Mesenchymal stem cell (in vitro differentiated cells and primary cell): ENCODE measurements around the gene PRKCA.

Experiments
- DNase-seq: peaks from one replicate; pipeline ENCODE4 v3.0.0-alpha.2; 2013
- H2AFZ ChIP-seq: one replicate; pipeline ENCODE4 v1.6.1; 2013; ENCODE audit warnings: low read depth, mild to moderate bottlenecking, control low read depth, inconsistent platforms, low read length, moderate library complexity
- H2AK5ac ChIP-seq: 2 replicates; pipeline ENCODE4 v1.6.1; 2013; ENCODE audit warnings: low read length, moderate library complexity, mild to moderate bottlenecking, inconsistent platforms; ENCODE audit not compliant: severe bottlenecking
- H2BK120ac ChIP-seq: one replicate; pipeline ENCODE4 v1.6.1; 2013; ENCODE audit warnings: low read depth, mild to moderate bottlenecking, inconsistent platforms, low read length, moderate library complexity
- H2BK12ac ChIP-seq, 2 experiments: one replicate each; pipeline ENCODE4 v1.6.1; 2013; ENCODE audit warnings: inconsistent platforms in 2 of 2, low read length in 2 of 2, mild to moderate bottlenecking in 2 of 2, moderate library complexity in 2 of 2, control low read depth in 1 of 2
- H2BK15ac ChIP-seq: one replicate; pipeline ENCODE4 v1.6.1; 2013; ENCODE audit warnings: mild to moderate bottlenecking, low read depth, inconsistent platforms; ENCODE audit not compliant: poor library complexity, severe bottlenecking
- H2BK5ac ChIP-seq: 2 replicates; pipeline ENCODE4 v1.6.1; 2013; ENCODE audit warnings: low read depth, mild to moderate bottlenecking, low read length, control low read depth, inconsistent platforms; ENCODE audit not compliant: poor library complexity, severe bottlenecking
- H3K14ac ChIP-seq, 2 experiments: one replicate each; pipeline ENCODE4 v1.6.1; 2013; ENCODE audit warnings: inconsistent platforms in 2 of 2, low read length in 2 of 2, control low read depth in 1 of 2, mild to moderate bottlenecking in 1 of 2, moderate library complexity in 1 of 2
- H3K18ac ChIP-seq, 2 experiments: one replicate each; pipeline ENCODE4 v1.6.1; 2013; ENCODE audit warnings: inconsistent platforms in 2 of 2, low read length in 2 of 2, control low read depth in 1 of 2, low read depth in 1 of 2, mild to moderate bottlenecking in 1 of 2
- H3K23ac ChIP-seq, 2 experiments: one replicate each; pipeline ENCODE4 v1.6.1; 2013; ENCODE audit warnings: inconsistent platforms in 2 of 2, low read length in 2 of 2, mild to moderate bottlenecking in 2 of 2, moderate library complexity in 2 of 2, control low read depth in 1 of 2
- H3K27ac ChIP-seq: 2 replicates; pipeline ENCODE4 v1.5.1; 2013; ENCODE audit warnings: mild to moderate bottlenecking, moderate library complexity, low read length, control low read depth, inconsistent platforms; ENCODE audit not compliant: poor library complexity, severe bottlenecking
- H3K27me3 ChIP-seq, 2 experiments: 2 replicates each; pipeline versions ENCODE4 v1.6.1 to v1.7.0; 2013; ENCODE audit warnings: low read length in 2 of 2, mild to moderate bottlenecking in 2 of 2, moderate library complexity in 2 of 2, control low read depth in 1 of 2, inconsistent platforms in 1 of 2; ENCODE audit not compliant: control insufficient read depth in 1 of 2, insufficient read depth in 1 of 2
- H3K36me3 ChIP-seq, 2 experiments: 2 replicates each; pipeline versions ENCODE4 v1.6.1 to v1.7.0; 2013; ENCODE audit warnings: low read length in 2 of 2, control low read depth in 1 of 2, inconsistent platforms in 1 of 2, low read depth in 1 of 2, mild to moderate bottlenecking in 1 of 2; ENCODE audit not compliant: insufficient read depth in 2 of 2, control insufficient read depth in 1 of 2
- H3K4ac ChIP-seq, 2 experiments: one replicate each; pipeline ENCODE4 v1.6.1; 2013; ENCODE audit warnings: inconsistent platforms in 2 of 2, low read length in 2 of 2, mild to moderate bottlenecking in 2 of 2, moderate library complexity in 2 of 2, control low read depth in 1 of 2, low read depth in 1 of 2
- H3K4me1 ChIP-seq: 2 replicates; pipeline ENCODE4 v1.6.1; 2013; ENCODE audit warnings: low read depth, low read length, control low read depth; ENCODE audit not compliant: control insufficient read depth, insufficient read depth
- H3K4me2 ChIP-seq: 2 replicates; pipeline ENCODE4 v1.6.1; 2013; ENCODE audit warnings: low read length, mild to moderate bottlenecking, inconsistent platforms; ENCODE audit not compliant: poor library complexity, severe bottlenecking
- H3K4me3 ChIP-seq, 2 experiments: 2 replicates each; pipeline versions ENCODE4 v1.5.1 to v1.7.0; 2013; ENCODE audit warnings: low read length in 2 of 2, mild to moderate bottlenecking in 2 of 2, control low read depth in 1 of 2, low read depth in 1 of 2; ENCODE audit not compliant: insufficient read depth in 1 of 2
- H3K79me1 ChIP-seq: replicated peaks from 2 replicates; pipeline ENCODE4 v1.6.1; 2013; ENCODE audit warnings: mild to moderate bottlenecking, control low read depth, low read length, inconsistent platforms; ENCODE audit not compliant: poor library complexity, severe bottlenecking
- H3K9ac ChIP-seq: 2 replicates; pipeline ENCODE4 v1.7.0; 2013; ENCODE audit warnings: mild to moderate bottlenecking, low read length, moderate library complexity
- H3K9me3 ChIP-seq: 2 replicates; pipeline ENCODE4 v1.7.0; 2013; ENCODE audit warnings: mild to moderate bottlenecking, low read length; ENCODE audit not compliant: control insufficient read depth
- H4K8ac ChIP-seq: one replicate; pipeline ENCODE4 v1.6.1; 2013; ENCODE audit warnings: inconsistent platforms, mild to moderate bottlenecking, low read length, moderate library complexity
- H4K91ac ChIP-seq: one replicate; pipeline ENCODE4 v1.6.1; 2013; ENCODE audit warnings: mild to moderate bottlenecking, low read length, inconsistent platforms
- WGBS: methylation state at CpG from one replicate; pipeline ENCODE4 v1.1.7; 2013; ENCODE audit warnings: mixed read lengths; 5-methylcytosine and 5-hydroxymethylcytosine counted together

The PRKCA gene

DNA sequence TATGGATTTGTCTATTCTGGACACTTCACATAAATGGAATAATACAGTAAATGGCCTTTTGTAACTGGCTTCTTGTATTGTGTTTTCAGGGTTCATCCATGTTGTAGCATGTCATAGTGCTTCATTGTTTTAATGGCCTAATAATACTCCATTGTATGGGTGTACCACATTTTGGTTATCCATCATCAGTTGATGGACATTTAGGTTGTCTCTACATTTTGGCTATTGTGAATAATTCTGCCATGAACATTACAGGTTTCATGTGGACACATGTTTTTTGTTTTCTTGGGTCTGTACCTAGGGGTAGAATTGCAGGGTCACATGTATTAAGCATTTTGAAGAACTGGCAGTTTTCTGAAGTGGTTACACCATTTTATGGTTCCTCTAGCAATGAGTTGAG, 309.0 kb downstream of the PRKCA start:
- no peak overlapping the region for H3K9ac ChIP-seq
- H3K23ac ChIP-seq: no peak overlapping the region
- H3K27me3 ChIP-seq: no peaks in the 10 kb centered on the region
- no peak overlapping the region for H3K4me3 ChIP-seq
- DNase-seq: no peak
- no peak overlapping the region for H2AK5ac ChIP-seq
- no peak overlapping the region for H2AFZ ChIP-seq
- no peak overlapping the region for H3K14ac ChIP-seq
- H3K18ac ChIP-seq: no peak overlapping the region
- H2BK12ac ChIP-seq: no peak overlapping the region
- H3K79me1 ChIP-seq: peaks cover 36% of the 10 kb centered on the region
- peaks cover 4% of the 10 kb centered on the region for H3K9me3 ChIP-seq
- H2BK15ac ChIP-seq: no peak overlapping the region
- no peak overlapping the region for H3K27ac ChIP-seq
- no peak overlapping the region for H3K4me2 ChIP-seq
- H4K91ac ChIP-seq: no peak overlapping the region
- H2BK5ac ChIP-seq: no peak overlapping the region
- peaks cover 2% of the 10 kb centered on the region for H3K4me1 ChIP-seq
- no peak overlapping the region for H2BK120ac ChIP-seq
- H3K4ac ChIP-seq: no peak overlapping the region
- H3K36me3 ChIP-seq: peaks cover 0 to 2% of the 10 kb centered on the region in 2 experiments
- H4K8ac ChIP-seq: no peak overlapping the region

DNA sequence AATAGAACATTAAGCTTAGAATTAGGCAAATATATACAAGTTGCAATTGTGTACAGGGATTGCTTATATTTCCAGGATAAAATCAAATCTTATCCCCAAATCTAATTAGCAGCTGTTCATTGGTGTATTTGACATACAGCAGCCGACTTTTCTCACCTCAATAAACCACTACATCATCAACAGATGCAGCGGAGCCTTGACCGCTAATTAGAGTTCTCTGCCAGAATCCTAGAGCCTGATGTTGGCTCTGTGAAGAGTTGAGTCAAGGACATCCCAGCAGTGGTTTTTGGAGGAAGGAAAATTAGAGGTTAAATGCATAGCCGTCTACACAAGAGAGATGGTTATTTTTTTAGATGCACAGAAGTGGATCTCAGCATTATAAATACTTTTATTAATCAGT, 310.6 kb downstream of the PRKCA start:
- H3K4me2 ChIP-seq: no peak overlapping the region
- H3K27ac ChIP-seq: no peak overlapping the region
- H2BK120ac ChIP-seq: no peak overlapping the region
- no peaks in the 10 kb centered on the region for H3K27me3 ChIP-seq
- H2BK12ac ChIP-seq: no peak overlapping the region
- no peak overlapping the region for H2AFZ ChIP-seq
- no peak overlapping the region for H2BK15ac ChIP-seq
- peaks cover 0 to 2% of the 10 kb centered on the region in 2 experiments for H3K36me3 ChIP-seq
- H2BK5ac ChIP-seq: no peak overlapping the region
- H4K8ac ChIP-seq: no peak overlapping the region
- no peak for DNase-seq
- peaks cover 41% of the 10 kb centered on the region for H3K79me1 ChIP-seq
- no peak overlapping the region for H3K4me3 ChIP-seq
- WGBS: 95% methylated on average over 3 of the region's 4 CpGs
- no peak overlapping the region for H3K23ac ChIP-seq
- H3K9ac ChIP-seq: no peak overlapping the region
- peaks cover 2% of the 10 kb centered on the region for H3K4me1 ChIP-seq
- no peak overlapping the region for H3K18ac ChIP-seq
- no peak overlapping the region for H3K14ac ChIP-seq
- no peak overlapping the region for H2AK5ac ChIP-seq
- H4K91ac ChIP-seq: no peak overlapping the region
- peaks cover 4% of the 10 kb centered on the region for H3K9me3 ChIP-seq
- H3K4ac ChIP-seq: no peak overlapping the region

DNA sequence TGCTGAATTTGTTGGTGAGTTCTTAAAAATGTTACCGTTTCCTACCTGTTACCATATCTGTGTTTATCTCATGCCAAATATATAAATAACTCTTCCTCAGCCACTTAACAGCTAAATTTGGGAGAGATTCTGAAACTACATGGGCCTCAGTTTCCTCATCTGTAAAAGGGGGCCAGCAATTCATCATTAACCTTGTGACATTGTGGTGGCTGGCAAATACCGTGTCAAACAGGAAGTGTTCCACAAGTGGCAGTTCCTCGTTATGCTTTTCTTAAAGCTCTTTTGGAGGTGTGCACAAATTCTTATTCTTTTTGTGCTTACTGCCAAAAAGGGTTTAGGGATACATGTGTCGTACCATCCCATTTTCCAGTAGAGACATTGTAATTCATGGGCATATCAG, 312.1 kb downstream of the PRKCA start:
- H3K9me3 ChIP-seq: peaks cover 4% of the 10 kb centered on the region
- no peak overlapping the region for H3K9ac ChIP-seq
- H3K4me2 ChIP-seq: no peak overlapping the region
- H3K4ac ChIP-seq: no peak overlapping the region
- H3K27ac ChIP-seq: no peak overlapping the region
- H3K27me3 ChIP-seq: no peaks in the 10 kb centered on the region
- H2BK5ac ChIP-seq: no peak overlapping the region
- H3K79me1 ChIP-seq: peaks cover 34% of the 10 kb centered on the region
- DNase-seq: no peak
- H3K18ac ChIP-seq: no peak overlapping the region
- no peak overlapping the region for H3K4me3 ChIP-seq
- H3K36me3 ChIP-seq: peaks cover 0 to 2% of the 10 kb centered on the region in 2 experiments
- no peak overlapping the region for H2AK5ac ChIP-seq
- H2BK15ac ChIP-seq: no peak overlapping the region
- H2BK120ac ChIP-seq: no peak overlapping the region
- 67% methylated on average over 4 of the region's 4 CpGs for WGBS
- no peak overlapping the region for H4K8ac ChIP-seq
- no peak overlapping the region for H3K23ac ChIP-seq
- H3K14ac ChIP-seq: no peak overlapping the region
- H2AFZ ChIP-seq: no peak overlapping the region
- H4K91ac ChIP-seq: no peak overlapping the region
- H3K4me1 ChIP-seq: peaks cover 2% of the 10 kb centered on the region
- no peak overlapping the region for H2BK12ac ChIP-seq

GRCh38 chr17:66619206-66619605, 316.8 kb downstream of the PRKCA start:
- Histone ChIP-seq H3K9ac (no peak overlapping the region), H3K4me1 (peaks cover 2% of the 10 kb centered on the region), H3K27me3 (no peaks in the 10 kb centered on the region), H4K8ac (no peak overlapping the region), H2AFZ (no peak overlapping the region), H4K91ac (no peak overlapping the region), H3K79me1 (peaks cover 39% of the 10 kb centered on the region), H3K23ac (no peak overlapping the region), H2BK120ac (no peak overlapping the region), H3K4ac (no peak overlapping the region), H2BK12ac (no peak overlapping the region), H3K9me3 (no peaks in the 10 kb centered on the region), H3K4me3 (no peak overlapping the region), H2AK5ac (no peak overlapping the region), H3K18ac (no peak overlapping the region), H3K27ac (no peak overlapping the region), H3K36me3 (no peaks in the 10 kb centered on the region), H3K14ac (no peak overlapping the region), H2BK5ac (no peak overlapping the region), H2BK15ac (no peak overlapping the region), H3K4me2 (no peak overlapping the region)
- 86% methylated on average over 6 of the region's 6 CpGs for WGBS
- DNase-seq: no peak
